Measurements from ENCODE around the gene SP100.

The SP100 gene

DNA sequence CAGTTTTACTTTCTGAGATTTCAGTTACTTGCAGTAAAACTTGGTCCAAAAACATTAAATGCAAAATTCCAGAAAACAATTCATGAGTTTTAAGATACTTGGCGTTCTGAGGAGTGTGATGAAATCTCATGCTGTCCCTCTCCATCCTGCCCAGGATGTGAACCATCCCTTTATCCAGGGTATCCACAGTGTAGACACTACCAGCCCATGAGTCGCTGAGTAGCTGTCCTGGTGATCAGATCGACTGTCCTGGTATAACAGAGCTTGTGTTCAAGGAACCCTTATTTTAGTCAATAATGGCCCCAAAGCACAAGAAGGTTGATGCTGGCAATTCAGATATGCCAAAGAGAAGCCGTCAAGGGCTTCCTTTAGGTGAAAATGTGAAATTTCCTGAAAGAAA, 3.2 kb downstream of the SP100 start:
- Histone ChIP-seq H3K27ac (peak overlapping the region; percentile 93), H3K4me1 (ENCODE audit: control insufficient read depth in 1 of 2, insufficient read depth in 1 of 2, low read depth in 1 of 2, low read length in 1 of 2) (peaks cover 73 to 74% of the 10 kb centered on the region in 2 experiments), H3K27me3 (no peaks in the 10 kb centered on the region), H3K9me3 (no peaks in the 10 kb centered on the region), H3K4me3 (ENCODE audit: low read depth in 1 of 2, low read length in 1 of 2) (peak overlapping the region in 1 of 2 experiments; percentile 92), H3K36me3 (peaks cover 8% of the 10 kb centered on the region)
- TF ChIP-seq, protein P1, sequence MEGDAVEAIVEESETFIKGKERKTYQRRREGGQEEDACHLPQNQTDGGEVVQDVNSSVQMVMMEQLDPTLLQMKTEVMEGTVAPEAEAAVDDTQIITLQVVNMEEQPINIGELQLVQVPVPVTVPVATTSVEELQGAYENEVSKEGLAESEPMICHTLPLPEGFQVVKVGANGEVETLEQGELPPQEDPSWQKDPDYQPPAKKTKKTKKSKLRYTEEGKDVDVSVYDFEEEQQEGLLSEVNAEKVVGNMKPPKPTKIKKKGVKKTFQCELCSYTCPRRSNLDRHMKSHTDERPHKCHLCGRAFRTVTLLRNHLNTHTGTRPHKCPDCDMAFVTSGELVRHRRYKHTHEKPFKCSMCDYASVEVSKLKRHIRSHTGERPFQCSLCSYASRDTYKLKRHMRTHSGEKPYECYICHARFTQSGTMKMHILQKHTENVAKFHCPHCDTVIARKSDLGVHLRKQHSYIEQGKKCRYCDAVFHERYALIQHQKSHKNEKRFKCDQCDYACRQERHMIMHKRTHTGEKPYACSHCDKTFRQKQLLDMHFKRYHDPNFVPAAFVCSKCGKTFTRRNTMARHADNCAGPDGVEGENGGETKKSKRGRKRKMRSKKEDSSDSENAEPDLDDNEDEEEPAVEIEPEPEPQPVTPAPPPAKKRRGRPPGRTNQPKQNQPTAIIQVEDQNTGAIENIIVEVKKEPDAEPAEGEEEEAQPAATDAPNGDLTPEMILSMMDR (IDR thresholded peaks at IDR 0.05): no peak

GRCh38 chr2:230422149-230422548, 6.1 kb downstream of the SP100 start:
- H3K4me3 ChIP-seq (ENCODE audit: low read depth in 1 of 2, low read length in 1 of 2): no peak overlapping the region
- H3K27me3 ChIP-seq: no peaks in the 10 kb centered on the region
- peaks cover 9% of the 10 kb centered on the region for H3K36me3 ChIP-seq
- TF ChIP-seq, protein P1 (IDR thresholded peaks at IDR 0.05): no peak
- peak overlapping the region; percentile 21 for H3K27ac ChIP-seq
- peaks cover 79 to 95% of the 10 kb centered on the region in 2 experiments for H3K4me1 ChIP-seq (ENCODE audit: control insufficient read depth in 1 of 2, insufficient read depth in 1 of 2, low read depth in 1 of 2, low read length in 1 of 2)
- no peaks in the 10 kb centered on the region for H3K9me3 ChIP-seq

GRCh38 chr2:230423851-230424458, 8.0 kb downstream of the SP100 start:
- H3K27ac ChIP-seq: peak overlapping the region; percentile 62
- H3K27me3 ChIP-seq: no peaks in the 10 kb centered on the region
- no peaks in the 10 kb centered on the region for H3K9me3 ChIP-seq
- TF ChIP-seq, protein P1 (IDR thresholded peaks at IDR 0.05): no peak
- peaks cover 19% of the 10 kb centered on the region for H3K36me3 ChIP-seq
- no peak overlapping the region for H3K4me3 ChIP-seq (ENCODE audit: low read depth in 1 of 2, low read length in 1 of 2)
- H3K4me1 ChIP-seq (ENCODE audit: control insufficient read depth in 1 of 2, insufficient read depth in 1 of 2, low read depth in 1 of 2, low read length in 1 of 2): peaks cover 62 to 77% of the 10 kb centered on the region in 2 experiments

DNA sequence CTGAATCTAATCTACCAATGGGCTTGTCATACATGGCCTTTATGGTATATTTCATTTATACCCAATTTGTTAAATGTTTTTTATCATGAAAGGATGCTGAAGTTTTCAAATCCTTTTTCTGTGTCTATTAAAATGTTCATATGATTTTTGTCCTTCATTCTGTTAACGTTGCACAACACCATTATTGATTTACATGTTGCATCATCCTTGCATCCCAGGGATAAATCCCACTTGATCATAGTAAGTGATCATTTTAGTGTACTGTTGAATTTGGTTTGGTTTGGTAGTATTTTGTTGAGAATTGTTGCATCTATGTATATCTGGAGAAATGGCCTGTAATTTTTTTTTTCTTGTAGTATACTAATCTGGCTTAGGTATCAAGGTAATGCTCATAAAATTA, 9.4 kb downstream of the SP100 start:
- H3K4me3 ChIP-seq (ENCODE audit: low read depth in 1 of 2, low read length in 1 of 2): peak overlapping the region in 1 of 2 experiments; percentile 5
- H3K4me1 ChIP-seq (ENCODE audit: control insufficient read depth in 1 of 2, insufficient read depth in 1 of 2, low read depth in 1 of 2, low read length in 1 of 2): peaks cover 47 to 69% of the 10 kb centered on the region in 2 experiments
- peak overlapping the region; percentile 40 for H3K27ac ChIP-seq
- no peaks in the 10 kb centered on the region for H3K9me3 ChIP-seq
- H3K27me3 ChIP-seq: no peaks in the 10 kb centered on the region
- H3K36me3 ChIP-seq: peaks cover 19% of the 10 kb centered on the region
- TF ChIP-seq, protein P1 (IDR thresholded peaks at IDR 0.05): no peak

DNA sequence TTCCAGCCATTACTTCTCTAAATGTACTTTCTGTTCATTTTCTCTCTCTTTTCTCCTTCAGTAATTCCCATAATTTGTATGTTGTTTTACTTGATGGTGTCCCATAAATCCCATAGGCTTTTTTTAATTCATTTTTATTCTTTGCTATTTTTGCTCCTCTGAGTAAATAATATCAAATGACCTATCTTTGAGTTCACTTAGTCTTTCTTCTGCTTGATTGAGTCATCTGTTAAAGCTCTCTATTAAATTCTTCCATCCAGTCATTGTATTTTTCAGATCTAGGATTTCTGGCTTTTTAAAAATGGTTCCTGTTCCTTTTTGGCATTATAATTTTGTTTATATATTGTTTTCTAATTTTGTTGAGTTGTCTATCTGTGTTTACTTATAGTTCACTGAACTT, 13.5 kb downstream of the SP100 start:
- no peak overlapping the region for H3K27ac ChIP-seq
- TF ChIP-seq, protein P1 (IDR thresholded peaks at IDR 0.05): no peak
- peaks cover 27 to 46% of the 10 kb centered on the region in 2 experiments for H3K4me1 ChIP-seq (ENCODE audit: control insufficient read depth in 1 of 2, insufficient read depth in 1 of 2, low read depth in 1 of 2, low read length in 1 of 2)
- no peaks in the 10 kb centered on the region for H3K27me3 ChIP-seq
- H3K4me3 ChIP-seq (ENCODE audit: low read depth in 1 of 2, low read length in 1 of 2): no peak overlapping the region
- no peaks in the 10 kb centered on the region for H3K9me3 ChIP-seq
- peaks cover 11% of the 10 kb centered on the region for H3K36me3 ChIP-seq
